HepG2 (cell line): ENCODE data around the gene SNRPB2. TPM values are rescaled to one million over a fixed set of nuclear protein-coding genes. Genes with fewer than 3 reads are reported as not detected.

ENCODE experiments used
- ATF7 ChIP-seq, 2 experiments: fragments of 450-650 bp in 1 of 2; sonication (generic) in 1 of 2; formaldehyde crosslinking in 1 of 2; IDR thresholded peaks; 2 replicates each; pipeline versions ENCODE4 v1.4.0 to v1.6.1; 2016 to 2020; ENCODE audit warnings: antibody characterized with exemption in 1 of 2, mild to moderate bottlenecking in 1 of 2, missing genetic modification reagents in 1 of 2
- ELF1 ChIP-seq: sonication (generic); formaldehyde crosslinking; IDR thresholded peaks from 2 replicates; pipeline ENCODE4 v1.4.0; 2020; ENCODE audit warnings: missing genetic modification reagents
- ERF ChIP-seq: IDR thresholded peaks from 2 replicates; pipeline ENCODE4 v1.6.1; 2018; ENCODE audit warnings: missing biosample characterization, missing genetic modification reagents
- FIP1L1 ChIP-seq: fragments of 200-400 bp; formaldehyde crosslinking; IDR thresholded peaks from 2 replicates; pipeline ENCODE4 v1.6.1; 2018; ENCODE audit warnings: low read depth, mild to moderate bottlenecking, low read length, moderate library complexity, borderline replicate concordance; ENCODE audit not compliant: insufficient read depth
- GRHL1 ChIP-seq: sonication (generic); formaldehyde crosslinking; conservative IDR thresholded peaks from 2 replicates; pipeline ENCODE4 v1.8.0; 2022; ENCODE audit warnings: missing genetic modification reagents
- KDM2A ChIP-seq: sonication (generic); formaldehyde crosslinking; IDR thresholded peaks from 2 replicates; pipeline ENCODE4 v1.4.0; 2020; ENCODE audit warnings: low read depth, missing genetic modification reagents, borderline replicate concordance
- MAFF ChIP-seq: IDR thresholded peaks from 2 replicates; pipeline ENCODE4 v1.6.1; 2011; ENCODE audit warnings: low read depth, low read length, improper control_type of control experiment
- MNT ChIP-seq: fragments of 450-650 bp; IDR thresholded peaks from 2 replicates; pipeline ENCODE4 v1.6.1; 2016
- NFE2 ChIP-seq: sonication (generic); formaldehyde crosslinking; IDR thresholded peaks from 2 replicates; pipeline ENCODE4 v1.4.0; 2020; ENCODE audit warnings: missing genetic modification reagents
- NFKB2 ChIP-seq: sonication (generic); formaldehyde crosslinking; IDR thresholded peaks from 2 replicates; pipeline ENCODE4 v1.4.0; 2020; ENCODE audit warnings: missing genetic modification reagents, borderline replicate concordance
- PAX8 ChIP-seq: sonication (generic); formaldehyde crosslinking; IDR thresholded peaks from 2 replicates; pipeline ENCODE4 v1.8.0; 2022; ENCODE audit warnings: mild to moderate bottlenecking, missing genetic modification reagents, borderline replicate concordance
- PLSCR1 ChIP-seq: sonication (generic); formaldehyde crosslinking; IDR thresholded peaks from 2 replicates; pipeline ENCODE4 v1.5.0; 2020; ENCODE audit warnings: missing genetic modification reagents, mild to moderate bottlenecking, borderline replicate concordance
- PRMT3 ChIP-seq: sonication (generic); formaldehyde crosslinking; IDR thresholded peaks from 2 replicates; pipeline ENCODE4 v1.8.1; 2022; ENCODE audit warnings: low read depth, mild to moderate bottlenecking, moderate library complexity, missing genetic modification reagents, borderline replicate concordance
- SIN3B ChIP-seq: fragments of 150-350 bp; IDR thresholded peaks from 2 replicates; pipeline ENCODE4 v1.6.1; 2014; ENCODE audit warnings: low read length
- SRSF1 ChIP-seq: fragments of 200-400 bp; formaldehyde crosslinking; optimal IDR thresholded peaks from 2 replicates; pipeline ENCODE3; 2017; ENCODE audit warnings: mild to moderate bottlenecking, low read depth, low read length, moderate library complexity
- THAP11 ChIP-seq: IDR thresholded peaks from 2 replicates; pipeline ENCODE4 v1.6.1; 2016; ENCODE audit warnings: missing biosample characterization, missing genetic modification reagents
- TOPORS ChIP-seq: sonication (generic); formaldehyde crosslinking; IDR thresholded peaks from 2 replicates; pipeline ENCODE4 v1.8.0; 2023; ENCODE audit warnings: mild to moderate bottlenecking, missing genetic modification reagents
- WIZ ChIP-seq: sonication (generic); formaldehyde crosslinking; IDR thresholded peaks from 2 replicates; pipeline ENCODE4 v1.5.1; 2020; ENCODE audit warnings: mild to moderate bottlenecking, missing genetic modification reagents
- ZFY ChIP-seq: sonication (generic); formaldehyde crosslinking; IDR thresholded peaks from 2 replicates; pipeline ENCODE4 v1.4.0; 2020; ENCODE audit warnings: missing genetic modification reagents
- ZNF224 ChIP-seq: sonication (generic); formaldehyde crosslinking; IDR thresholded peaks from 2 replicates; pipeline ENCODE4 v1.5.0; 2020; ENCODE audit warnings: mild to moderate bottlenecking, missing genetic modification reagents
- ZNF24 ChIP-seq: fragments of 450-650 bp; IDR thresholded peaks from 2 replicates; pipeline ENCODE4 v1.6.1; 2017; ENCODE audit warnings: antibody characterized with exemption, mild to moderate bottlenecking
- ZNF512 ChIP-seq: sonication (generic); formaldehyde crosslinking; IDR thresholded peaks from 2 replicates; pipeline ENCODE4 v1.4.0; 2020; ENCODE audit warnings: mild to moderate bottlenecking, missing genetic modification reagents
- ZNF782 ChIP-seq: sonication (generic); formaldehyde crosslinking; IDR thresholded peaks from 2 replicates; pipeline ENCODE4 v1.4.0; 2020; ENCODE audit warnings: missing genetic modification reagents, mild to moderate bottlenecking, borderline replicate concordance
- ZSCAN22 ChIP-seq: sonication (generic); formaldehyde crosslinking; IDR thresholded peaks from 2 replicates; pipeline ENCODE4 v1.4.0; 2020; ENCODE audit warnings: mild to moderate bottlenecking, missing genetic modification reagents
- polyA plus RNA-seq, 8 experiments: library from polyadenylated mRNA; depleted of rRNA in 3 of 8; stranded (reverse) in 7 of 8; unstranded in 1 of 8; fragments of >200 nt; fragmentation: Illumina TruSeq in 4 of 8; extraction: Trizol in 4 of 8; gene quantifications; 2 replicates each; pipeline versions ENCODE4 v1.2.1 to v1.2.3, GENCODE V29; 2011 to 2016; ENCODE audit warnings: low read depth in 4 of 8, missing spikeins in 1 of 8, mixed read lengths in 1 of 8; ENCODE audit not compliant: insufficient read depth in 1 of 8
- total RNA-seq, 5 experiments: library from RNA; depleted of rRNA; stranded (reverse); fragments of >200 nt; fragmentation: Illumina TruSeq; extraction: Trizol; gene quantifications; 2 replicates each; pipeline ENCODE4 v1.2.3, GENCODE V29; 2016; ENCODE audit warnings: low read depth in 1 of 5

The SNRPB2 gene
- total and polyA plus RNA-seq, 2 of the 13 experiments (the other 11 are each of a cell fraction or from before 2014, with no cell fraction given): 107 to 204 TPM

GRCh38 chr20:16729565-16730460, at the start of gene SNRPB2 (continued):
- no peak for TF ChIP-seq GRHL1 (CRISPR knock-in tag)
- TF ChIP-seq PRMT3: peak; percentile 53; the same call in 1 of the 2 replicates
- TF ChIP-seq ZNF224 (CRISPR knock-in tag): peak; percentile 97
- no peak for TF ChIP-seq ATF7 (IDR thresholded peaks at IDR 0.05)
- peak; percentile 74; the same call in 1 of the 2 replicates for TF ChIP-seq ATF7 (CRISPR knock-in tag; IDR thresholded peaks at IDR 0.05)
- TF ChIP-seq ERF: peak; percentile 100
- peak; percentile 95; the same call in 1 of the 2 replicates for TF ChIP-seq PAX8 (CRISPR knock-in tag)
- TF ChIP-seq WIZ (CRISPR knock-in tag): peak; percentile 99
- TF ChIP-seq KDM2A (CRISPR knock-in tag): peak; percentile 99
- TF ChIP-seq MNT: peak; percentile 38; the same call in 1 of the 2 replicates
- peak; percentile 83; the same call in 1 of the 2 replicates for TF ChIP-seq ZSCAN22 (CRISPR knock-in tag)
- TF ChIP-seq PLSCR1: peak; percentile 75; the same call in 1 of the 2 replicates
- TF ChIP-seq ZNF512 (CRISPR knock-in tag): peak; percentile 28; the same call in 1 of the 2 replicates
- TF ChIP-seq TOPORS (CRISPR knock-in tag): peak; percentile 72; the same call in 1 of the 2 replicates
- peak; percentile 86; the same call in 1 of the 2 replicates for TF ChIP-seq SIN3B
- TF ChIP-seq ZFY (CRISPR knock-in tag): peak; percentile 100
- TF ChIP-seq THAP11 (CRISPR knock-in tag): peak; percentile 98
- TF ChIP-seq FIP1L1: peak; percentile 98
- TF ChIP-seq MAFF: peak; percentile 43; the same call in 1 of the 2 replicates
- peak; percentile 100 for TF ChIP-seq ELF1 (CRISPR knock-in tag)
- peak; percentile 97 for TF ChIP-seq SRSF1
- TF ChIP-seq ZNF24: peak; percentile 77; the same call in 1 of the 2 replicates
- no peak for TF ChIP-seq NFE2 (CRISPR knock-in tag)
- TF ChIP-seq NFKB2: peak; percentile 98
- peak; percentile 99 for TF ChIP-seq ZNF782
